Adipocyte (in vitro differentiated cells): Measurements from ENCODE around the gene FECH.

Source experiments
- DNase-seq: peaks from one replicate; pipeline ENCODE4 v3.0.0-alpha.2; 2015; ENCODE audit warnings: low read depth
- H3K27me3 ChIP-seq: replicated peaks from 2 replicates; pipeline ENCODE4 v1.7.0; 2013; ENCODE audit warnings: mild to moderate bottlenecking, low read length, moderate library complexity; ENCODE audit not compliant: control insufficient read depth, insufficient read depth
- H3K36me3 ChIP-seq: 2 replicates; pipeline ENCODE4 v1.7.0; 2013; ENCODE audit warnings: low read length, mild to moderate bottlenecking, moderate library complexity; ENCODE audit not compliant: control insufficient read depth, insufficient read depth, severe bottlenecking
- H3K4me1 ChIP-seq: 2 replicates; pipeline ENCODE4 v1.7.0; 2013; ENCODE audit warnings: mild to moderate bottlenecking, low read length, moderate library complexity; ENCODE audit not compliant: control insufficient read depth, insufficient read depth
- H3K4me3 ChIP-seq: 2 replicates; pipeline ENCODE4 v1.7.0; 2013; ENCODE audit warnings: mild to moderate bottlenecking, low read length, moderate library complexity
- H3K9ac ChIP-seq: 2 replicates; pipeline ENCODE4 v1.7.0; 2013; ENCODE audit warnings: mild to moderate bottlenecking, low read length, moderate library complexity
- H3K9me3 ChIP-seq: 2 replicates; pipeline ENCODE4 v1.7.0; 2013; ENCODE audit warnings: mild to moderate bottlenecking, low read length, moderate library complexity; ENCODE audit not compliant: control insufficient read depth

FECH gene

DNA sequence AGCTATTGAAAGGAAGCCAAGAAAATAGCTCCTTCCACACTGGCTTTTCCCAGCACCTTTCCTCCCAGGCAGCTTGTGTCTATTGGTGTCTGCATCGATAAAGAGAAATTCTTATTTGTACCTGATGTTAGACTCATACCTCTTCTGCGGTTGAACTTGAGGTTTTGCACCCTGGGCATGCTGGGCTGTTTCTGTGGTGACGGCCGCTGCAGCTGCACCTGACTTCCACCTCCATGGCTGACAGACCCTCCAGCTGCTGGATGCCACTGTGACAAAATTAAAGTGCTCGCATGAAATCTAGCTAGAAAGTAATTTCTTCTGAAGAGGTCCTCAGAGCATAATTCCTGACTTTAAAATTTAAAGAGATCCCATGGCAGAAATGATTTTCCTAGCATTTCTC lies 6.6 kb downstream of the FECH start:
- H3K4me1 ChIP-seq, result no peaks in the 10 kb centered on the region
- no peak for DNase-seq
- H3K4me3 ChIP-seq, result no peak overlapping the region
- H3K36me3 ChIP-seq, result peaks cover 49% of the 10 kb centered on the region
- no peak overlapping the region for H3K9ac ChIP-seq
- no peaks in the 10 kb centered on the region for H3K9me3 ChIP-seq
- no peaks in the 10 kb centered on the region for H3K27me3 ChIP-seq

DNA sequence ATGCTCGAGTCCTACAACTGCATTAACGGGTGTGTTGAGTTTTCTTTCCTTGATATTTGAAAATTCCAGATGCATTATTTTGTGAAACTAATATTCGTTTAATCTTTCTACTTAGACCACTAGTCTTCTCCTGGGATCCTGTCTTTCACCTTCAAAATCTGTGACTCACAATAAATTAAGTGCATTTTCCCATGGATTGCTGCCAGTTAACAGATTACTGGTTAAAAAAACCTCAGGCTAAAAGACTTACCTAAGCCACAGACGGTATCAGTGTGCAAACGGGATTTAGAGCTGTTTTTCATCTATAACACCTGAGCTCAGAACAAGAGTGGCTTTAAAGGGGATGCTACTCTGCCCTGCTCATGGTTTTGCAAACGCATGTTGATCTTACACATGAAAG lies 10.2 kb downstream of the FECH start:
- no peak for DNase-seq
- H3K9me3 ChIP-seq, result no peaks in the 10 kb centered on the region
- no peaks in the 10 kb centered on the region for H3K4me1 ChIP-seq
- no peak overlapping the region for H3K4me3 ChIP-seq
- no peak overlapping the region for H3K9ac ChIP-seq
- H3K36me3 ChIP-seq, result peaks cover 69% of the 10 kb centered on the region
- no peaks in the 10 kb centered on the region for H3K27me3 ChIP-seq

DNA sequence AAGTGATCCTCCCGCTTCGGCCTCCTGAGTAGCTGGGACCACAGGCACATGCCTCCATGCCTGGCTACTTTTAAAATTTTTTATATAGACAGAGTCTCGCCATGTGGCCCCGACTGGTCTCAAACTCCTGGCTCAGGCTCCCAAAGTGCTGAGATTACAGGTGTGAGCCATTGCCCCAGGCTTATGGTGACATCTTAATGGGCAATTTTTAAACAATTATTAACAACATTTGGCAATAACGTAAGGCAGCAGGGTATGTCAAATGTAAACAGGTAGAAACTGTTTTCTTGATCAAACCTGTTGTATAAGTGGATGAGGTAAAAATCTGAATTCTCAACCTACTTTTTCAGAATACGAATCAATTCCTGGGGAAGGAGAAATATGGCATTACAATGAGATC lies 11.0 kb downstream of the FECH start:
- no peak overlapping the region for H3K9ac ChIP-seq
- H3K4me1 ChIP-seq, result no peaks in the 10 kb centered on the region
- DNase-seq, result no peak
- peaks cover 76% of the 10 kb centered on the region for H3K36me3 ChIP-seq
- no peaks in the 10 kb centered on the region for H3K9me3 ChIP-seq
- H3K27me3 ChIP-seq, result no peaks in the 10 kb centered on the region
- no peak overlapping the region for H3K4me3 ChIP-seq

DNA sequence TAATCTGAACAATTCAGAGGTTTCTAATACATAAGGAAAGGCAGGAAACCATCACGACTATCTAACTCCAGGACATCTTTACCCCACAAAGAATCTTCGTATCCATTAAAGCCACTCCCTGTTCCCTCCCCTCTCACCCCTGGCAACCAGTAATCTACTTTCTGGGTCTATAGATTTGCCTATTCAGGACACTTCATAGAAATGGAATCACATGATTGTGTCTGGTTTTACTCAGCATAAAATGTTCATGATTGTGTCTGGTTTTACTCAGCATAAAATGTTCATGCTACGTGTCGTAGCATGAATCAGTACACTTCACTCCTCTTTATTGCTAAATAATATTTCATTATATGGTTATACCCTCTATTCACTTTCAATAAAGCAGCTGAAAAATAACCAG lies 11.6 kb downstream of the FECH start:
- no peaks in the 10 kb centered on the region for H3K9me3 ChIP-seq
- no peaks in the 10 kb centered on the region for H3K27me3 ChIP-seq
- DNase-seq, result no peak
- no peak overlapping the region for H3K9ac ChIP-seq
- peaks cover 80% of the 10 kb centered on the region for H3K36me3 ChIP-seq
- H3K4me1 ChIP-seq, result no peaks in the 10 kb centered on the region
- H3K4me3 ChIP-seq, result no peak overlapping the region

DNA sequence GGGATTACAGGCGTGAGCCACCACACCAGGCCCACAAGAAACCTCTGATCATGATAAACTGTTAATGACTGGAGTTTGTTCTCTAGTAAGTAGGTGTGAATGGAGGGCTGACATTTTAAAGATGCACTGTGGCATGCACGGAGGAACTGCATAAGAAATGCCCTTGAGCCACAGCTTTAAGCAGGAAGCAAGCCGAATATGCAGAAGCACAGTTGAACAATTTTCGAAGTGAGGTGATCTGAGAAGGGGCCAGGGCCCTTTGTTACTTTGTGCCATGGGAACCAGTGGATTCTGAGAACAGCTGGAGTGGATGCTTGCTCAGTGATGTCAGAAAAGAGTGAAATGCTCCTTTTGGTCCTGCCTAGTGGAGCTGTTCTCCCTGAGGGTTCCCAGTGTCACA lies 16.3 kb downstream of the FECH start:
- H3K9ac ChIP-seq, result no peak overlapping the region
- H3K9me3 ChIP-seq, result no peaks in the 10 kb centered on the region
- no peak overlapping the region for H3K4me3 ChIP-seq
- peaks cover 83% of the 10 kb centered on the region for H3K36me3 ChIP-seq
- no peaks in the 10 kb centered on the region for H3K27me3 ChIP-seq
- peaks cover 5% of the 10 kb centered on the region for H3K4me1 ChIP-seq
- DNase-seq, result no peak

DNA sequence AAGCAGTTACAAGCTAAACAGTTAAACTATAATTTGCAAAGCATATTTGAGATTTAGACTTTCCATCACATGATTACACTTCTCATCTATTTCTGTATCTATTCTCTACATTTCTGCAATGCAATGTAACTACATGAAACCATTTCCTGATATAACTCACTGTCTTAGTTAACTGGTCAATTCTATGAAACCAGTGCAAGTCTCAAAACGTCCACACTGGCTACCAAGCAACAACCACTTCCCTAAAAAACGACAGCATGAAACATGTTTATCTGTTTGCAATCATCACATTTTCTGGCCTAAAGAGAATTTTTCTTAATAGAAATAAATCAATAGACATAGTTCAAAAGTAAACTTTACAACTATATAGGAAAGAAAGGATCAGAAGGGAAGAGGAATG lies 17.4 kb downstream of the FECH start:
- peaks cover 86% of the 10 kb centered on the region for H3K36me3 ChIP-seq
- no peak for DNase-seq
- H3K9me3 ChIP-seq, result no peaks in the 10 kb centered on the region
- H3K4me1 ChIP-seq, result peaks cover 5% of the 10 kb centered on the region
- no peak overlapping the region for H3K4me3 ChIP-seq
- no peak overlapping the region for H3K9ac ChIP-seq
- no peaks in the 10 kb centered on the region for H3K27me3 ChIP-seq

DNA sequence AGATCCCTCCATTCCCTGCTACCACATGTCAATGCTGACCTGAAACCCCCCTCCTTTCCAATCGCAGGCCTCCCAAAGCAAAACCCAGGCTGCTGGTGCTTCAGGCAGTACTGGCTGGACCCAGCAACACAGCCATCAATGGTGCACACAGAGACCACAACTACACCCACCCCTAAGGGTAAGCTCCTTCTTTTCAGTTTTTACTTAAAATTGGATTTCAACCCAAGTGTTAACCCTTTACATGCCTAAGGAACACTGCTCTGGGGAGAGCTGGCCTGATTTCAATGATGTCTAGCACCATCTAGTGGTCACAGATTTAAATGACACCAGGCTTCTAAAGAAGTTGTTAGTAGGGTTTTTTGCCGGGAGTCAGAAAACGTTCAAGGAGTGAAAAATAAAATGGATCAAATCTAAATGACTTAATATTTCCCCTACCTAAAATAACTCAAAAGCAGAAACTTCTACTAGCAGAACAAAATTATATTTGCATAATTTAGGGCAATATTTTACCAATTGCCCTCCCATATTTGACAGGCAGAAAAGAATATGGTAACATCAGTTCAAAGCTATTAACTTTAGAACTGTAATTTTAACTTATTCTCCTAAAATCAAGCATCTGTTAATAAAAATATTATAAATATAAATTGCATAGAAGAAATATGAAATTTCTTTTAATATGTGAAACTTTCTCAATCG lies 24.6 kb downstream of the FECH start:
- Histone ChIP-seq H3K9me3 (no peaks in the 10 kb centered on the region), H3K27me3 (no peaks in the 10 kb centered on the region), H3K4me3 (no peak overlapping the region), H3K9ac (no peak overlapping the region), H3K4me1 (peaks cover 5% of the 10 kb centered on the region), H3K36me3 (peaks cover 44% of the 10 kb centered on the region)
- DNase-seq, result peak; percentile 76

DNA sequence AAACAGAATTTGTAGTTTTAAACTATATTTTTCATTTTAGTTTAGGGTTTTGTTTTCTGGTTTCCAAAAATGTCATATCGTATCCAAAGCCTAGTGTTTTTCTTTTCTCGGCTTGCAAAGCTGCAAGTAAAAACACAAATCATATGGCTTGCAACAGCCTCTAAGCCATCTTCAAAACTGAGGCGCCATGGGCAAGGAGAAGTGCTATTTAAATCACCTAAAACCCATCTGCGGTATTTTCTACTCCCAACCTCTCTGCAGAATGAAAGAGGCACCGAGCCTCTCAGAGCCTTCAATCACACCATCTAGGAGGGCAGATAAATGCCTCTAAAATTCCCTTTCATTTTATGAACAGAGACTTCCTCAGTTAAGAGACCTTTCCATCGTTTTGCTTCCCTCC lies 25.2 kb downstream of the FECH start:
- H3K27me3 ChIP-seq, result no peaks in the 10 kb centered on the region

DNA sequence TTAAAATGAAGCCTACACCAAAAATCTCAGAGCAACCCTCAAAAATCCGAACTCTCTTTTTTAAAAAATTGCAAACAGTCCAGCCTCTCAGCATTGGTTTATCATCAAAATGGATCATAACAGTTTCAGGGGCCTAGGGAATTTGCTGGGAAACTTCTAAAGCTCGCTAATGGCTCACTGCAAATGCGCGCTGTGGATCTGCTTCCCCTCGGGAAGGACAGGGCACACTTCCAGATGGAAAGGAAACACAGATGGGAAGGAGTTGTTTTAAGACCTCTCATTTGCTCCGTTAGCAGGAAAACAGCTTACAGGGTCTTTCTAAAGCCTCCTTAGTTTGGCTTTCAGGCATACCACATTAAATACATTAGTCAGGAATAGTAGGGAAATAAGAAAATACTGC lies 27.2 kb downstream of the FECH start:
- H3K4me3 ChIP-seq, result no peak overlapping the region
- DNase-seq, result no peak
- H3K4me1 ChIP-seq, result no peaks in the 10 kb centered on the region
- no peak overlapping the region for H3K9ac ChIP-seq
- H3K27me3 ChIP-seq, result no peaks in the 10 kb centered on the region
- peaks cover 45% of the 10 kb centered on the region for H3K36me3 ChIP-seq
- no peaks in the 10 kb centered on the region for H3K9me3 ChIP-seq

More for the DNA sequence above, 25.2 kb downstream of the FECH start:
- H3K4me3 ChIP-seq, result no peak overlapping the region
- no peak overlapping the region for H3K9ac ChIP-seq
- no peak for DNase-seq
- peaks cover 5% of the 10 kb centered on the region for H3K4me1 ChIP-seq
- H3K36me3 ChIP-seq, result peaks cover 45% of the 10 kb centered on the region
- H3K9me3 ChIP-seq, result no peaks in the 10 kb centered on the region

DNA sequence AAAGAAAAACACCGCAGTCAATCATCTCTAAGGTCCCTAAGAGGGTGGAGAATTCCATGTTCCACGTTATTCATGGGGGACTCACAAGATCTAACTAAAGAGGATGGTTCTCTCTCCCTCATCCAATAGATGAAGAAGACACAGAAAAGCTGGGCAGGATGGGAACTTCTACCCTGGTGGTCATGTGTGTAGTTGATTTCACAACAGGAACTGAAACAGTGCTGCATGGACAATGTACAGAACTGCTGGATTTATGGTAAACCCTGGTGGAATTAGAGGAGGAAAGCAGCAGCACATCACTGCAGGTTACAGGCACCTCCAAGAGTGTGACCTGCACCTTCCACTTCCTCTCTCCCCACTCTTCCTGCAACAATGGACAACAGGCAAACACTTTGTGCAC lies 31.4 kb downstream of the FECH start:
- no peaks in the 10 kb centered on the region for H3K27me3 ChIP-seq
- no peaks in the 10 kb centered on the region for H3K9me3 ChIP-seq

DNA sequence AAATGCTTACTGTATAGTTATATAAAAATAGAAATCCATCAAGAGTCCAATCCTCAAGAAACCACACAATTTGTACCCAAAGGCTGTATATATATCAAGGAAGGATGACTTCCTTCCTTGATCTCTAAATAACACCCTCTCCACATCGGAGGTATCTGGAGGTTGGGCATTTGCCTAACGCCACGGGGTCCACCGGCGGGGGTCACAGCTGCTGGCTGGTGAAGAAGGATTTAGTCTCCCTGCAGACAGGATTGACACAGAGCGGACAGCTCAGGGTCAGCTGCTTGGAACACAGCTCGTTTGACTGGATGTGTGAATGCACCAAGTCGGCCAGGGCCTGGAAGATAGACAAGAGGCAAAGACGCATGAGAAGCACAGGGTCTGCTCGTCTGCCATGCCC lies 36.0 kb downstream of the FECH start:
- Histone ChIP-seq H3K4me3 (no peak overlapping the region), H3K36me3 (peaks cover 38% of the 10 kb centered on the region), H3K27me3 (no peaks in the 10 kb centered on the region), H3K4me1 (no peaks in the 10 kb centered on the region), H3K9ac (no peak overlapping the region), H3K9me3 (no peaks in the 10 kb centered on the region)
- DNase-seq, result no peak

More for the DNA sequence above, 31.4 kb downstream of the FECH start:
- Histone ChIP-seq H3K36me3 (peaks cover 56% of the 10 kb centered on the region), H3K4me1 (no peaks in the 10 kb centered on the region), H3K9ac (no peak overlapping the region), H3K4me3 (no peak overlapping the region)
- DNase-seq, result no peak

DNA sequence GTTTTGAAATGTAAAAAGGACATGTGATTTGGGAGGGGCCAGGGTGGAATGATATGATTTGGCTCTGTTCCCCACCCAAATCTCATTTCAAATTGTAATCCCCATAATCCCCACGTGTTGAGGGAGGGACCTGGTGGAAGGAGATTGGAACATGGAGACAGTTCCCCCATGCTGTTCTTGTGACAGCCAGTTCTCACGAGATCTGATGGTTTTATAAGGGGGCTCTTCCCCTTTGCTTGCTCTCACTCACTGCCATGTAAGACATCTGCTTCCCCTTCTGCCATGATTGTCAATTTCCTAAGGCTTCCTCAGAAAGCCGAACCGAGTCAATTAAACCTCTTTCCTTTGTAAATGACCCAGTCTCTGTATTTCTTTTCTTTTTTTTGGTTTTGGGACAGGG lies 39.2 kb downstream of the FECH start:
- H3K36me3 ChIP-seq, result peaks cover 15% of the 10 kb centered on the region
- no peak overlapping the region for H3K9ac ChIP-seq
- H3K4me1 ChIP-seq, result peaks cover 10% of the 10 kb centered on the region
- H3K27me3 ChIP-seq, result no peaks in the 10 kb centered on the region
- H3K9me3 ChIP-seq, result no peaks in the 10 kb centered on the region
- no peak overlapping the region for H3K4me3 ChIP-seq
- no peak for DNase-seq
